Measurements from ENCODE around the gene MATN1. TPM values are rescaled to one million over a fixed set of nuclear protein-coding genes. Genes with fewer than 3 reads are reported as not detected.

The MATN1 gene
- total and polyA plus RNA-seq, 2 of the 4 experiments (the other 2 are of a cell fraction) = 0.27 TPM; not detected in 1

DNA sequence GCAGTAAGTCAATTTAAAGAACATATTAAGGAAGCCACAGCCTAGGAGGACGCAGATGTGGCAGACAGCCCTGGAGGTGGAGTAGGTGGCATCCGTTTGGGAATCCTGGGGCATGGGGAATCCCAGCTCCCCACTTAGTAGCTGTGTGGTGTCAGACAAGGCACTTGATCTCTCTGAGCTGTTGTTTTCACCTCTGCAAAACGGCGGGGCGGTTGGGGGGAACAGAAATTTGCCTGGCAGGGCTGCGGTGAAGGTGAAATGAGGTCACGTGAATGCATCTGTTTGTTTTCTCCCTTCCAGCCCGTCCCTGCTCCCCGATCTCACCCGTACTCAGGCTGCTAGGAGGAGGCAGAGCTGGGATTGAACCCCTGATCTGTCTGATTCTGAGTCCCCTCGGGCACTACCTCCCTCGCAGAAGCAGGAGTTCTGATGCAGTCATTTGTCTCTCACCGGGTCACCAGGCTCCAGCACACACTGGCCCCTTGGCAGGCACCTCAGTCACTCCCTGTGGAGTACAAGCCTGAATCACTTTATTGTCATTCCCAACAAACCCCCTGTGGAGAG is 36.4 kb upstream of the MATN1 start:
- no peak overlapping the region for H3K9ac ChIP-seq (ENCODE audit: low read depth, low read length)
- no peak overlapping the region for H2BK15ac ChIP-seq (ENCODE audit: low read depth, low read length)
- H3K4me3 ChIP-seq (ENCODE audit: insufficient read depth, low read depth, low read length) = no peak overlapping the region
- H3K27me3 ChIP-seq (ENCODE audit: control insufficient read depth, insufficient read depth, low read length) = peaks cover 1% of the 10 kb centered on the region; the same call in 1 of the 2 replicates
- TF ChIP-seq, protein P1, sequence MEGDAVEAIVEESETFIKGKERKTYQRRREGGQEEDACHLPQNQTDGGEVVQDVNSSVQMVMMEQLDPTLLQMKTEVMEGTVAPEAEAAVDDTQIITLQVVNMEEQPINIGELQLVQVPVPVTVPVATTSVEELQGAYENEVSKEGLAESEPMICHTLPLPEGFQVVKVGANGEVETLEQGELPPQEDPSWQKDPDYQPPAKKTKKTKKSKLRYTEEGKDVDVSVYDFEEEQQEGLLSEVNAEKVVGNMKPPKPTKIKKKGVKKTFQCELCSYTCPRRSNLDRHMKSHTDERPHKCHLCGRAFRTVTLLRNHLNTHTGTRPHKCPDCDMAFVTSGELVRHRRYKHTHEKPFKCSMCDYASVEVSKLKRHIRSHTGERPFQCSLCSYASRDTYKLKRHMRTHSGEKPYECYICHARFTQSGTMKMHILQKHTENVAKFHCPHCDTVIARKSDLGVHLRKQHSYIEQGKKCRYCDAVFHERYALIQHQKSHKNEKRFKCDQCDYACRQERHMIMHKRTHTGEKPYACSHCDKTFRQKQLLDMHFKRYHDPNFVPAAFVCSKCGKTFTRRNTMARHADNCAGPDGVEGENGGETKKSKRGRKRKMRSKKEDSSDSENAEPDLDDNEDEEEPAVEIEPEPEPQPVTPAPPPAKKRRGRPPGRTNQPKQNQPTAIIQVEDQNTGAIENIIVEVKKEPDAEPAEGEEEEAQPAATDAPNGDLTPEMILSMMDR (conservative IDR thresholded peaks at IDR 0.05; ENCODE audit: low read depth, low read length) = no peak
- TF ChIP-seq CHD1 (IDR thresholded peaks at IDR 0.05; ENCODE audit: low read depth, low read length) (no peak), RCOR1 (IDR thresholded peaks at IDR 0.05; ENCODE audit: insufficient replicate concordance, low read length) (no peak)
- TF ChIP-seq, protein P2, sequence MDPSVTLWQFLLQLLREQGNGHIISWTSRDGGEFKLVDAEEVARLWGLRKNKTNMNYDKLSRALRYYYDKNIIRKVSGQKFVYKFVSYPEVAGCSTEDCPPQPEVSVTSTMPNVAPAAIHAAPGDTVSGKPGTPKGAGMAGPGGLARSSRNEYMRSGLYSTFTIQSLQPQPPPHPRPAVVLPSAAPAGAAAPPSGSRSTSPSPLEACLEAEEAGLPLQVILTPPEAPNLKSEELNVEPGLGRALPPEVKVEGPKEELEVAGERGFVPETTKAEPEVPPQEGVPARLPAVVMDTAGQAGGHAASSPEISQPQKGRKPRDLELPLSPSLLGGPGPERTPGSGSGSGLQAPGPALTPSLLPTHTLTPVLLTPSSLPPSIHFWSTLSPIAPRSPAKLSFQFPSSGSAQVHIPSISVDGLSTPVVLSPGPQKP (IDR thresholded peaks at IDR 0.05; ENCODE audit: borderline replicate concordance, low read depth, low read length) = no peak
- no peak overlapping the region for H3K14ac ChIP-seq (replicated peaks; ENCODE audit: low read depth, low read length)
- no peaks in the 10 kb centered on the region for H3K79me1 ChIP-seq (ENCODE audit: low read depth in 1 of 2, low read length in 2 of 2)
- no peak overlapping the region for H3K18ac ChIP-seq (ENCODE audit: low read depth, low read length)
- no peak overlapping the region for H3K23ac ChIP-seq (ENCODE audit: low read depth, low read length)
- ATAC-seq (ENCODE audit: low read depth) (no peak), DNase-seq (no peak)
- no peak overlapping the region for H4K5ac ChIP-seq (ENCODE audit: low read depth, low read length)
- H2AK9ac ChIP-seq (replicated peaks; ENCODE audit: low read depth, low read length, poor library complexity) = no peak overlapping the region
- POLR2A ChIA-PET (ENCODE audit: unreplicated experiment) = no interaction called here
- H3K4me2 ChIP-seq (ENCODE audit: low read depth, low read length) = no peak overlapping the region
- H2BK120ac ChIP-seq (ENCODE audit: low read depth, low read length) = no peak overlapping the region
- WGBS, 2 experiments (ENCODE audit: extremely low coverage in 2 of 2, insufficient read length in 1 of 2) = 75% methylated on average over 9 of the region's 13 CpGs; no CpG with 5 or more reads in 1 of the 2 experiments
- CTCF ChIA-PET = interaction anchor here (1.3 kb wide), 1 partner anchor 13 kb away, joined by 3 read pairs; no protein-coding TSS in a partner anchor
- H3K9me1 ChIP-seq (ENCODE audit: insufficient read depth, low read length) = peaks cover 7% of the 10 kb centered on the region; the same call in 1 of the 2 replicates
- no peak overlapping the region for H3K4ac ChIP-seq (ENCODE audit: low read depth, low read length)
- intact Hi-C loops (cut with micrococcal nuclease) (no loop called here), dilution Hi-C loops (cut with HindIII; ENCODE audit: low sequenced_read_pairs, unreplicated experiment) (no loop called here), in situ Hi-C loops (cut with MboI; ENCODE audit: low sequenced_read_pairs) (loop anchor here (5.0 kb wide), 1 partner anchor 37 kb away; the partner anchor contains the start of gene MATN1)
- no peak overlapping the region for H2BK5ac ChIP-seq (ENCODE audit: low read depth, low read length, poor library complexity, severe bottlenecking)
- H4K8ac ChIP-seq (ENCODE audit: low read depth in 2 of 2, low read length in 2 of 2) = no peak overlapping the region
- no peak overlapping the region for H4K91ac ChIP-seq (ENCODE audit: insufficient read depth, low read depth, low read length)
- no peaks in the 10 kb centered on the region for H3K36me3 ChIP-seq (ENCODE audit: control insufficient read depth, insufficient read depth, low read length)
- no peak overlapping the region for H3K27ac ChIP-seq (ENCODE audit: insufficient read depth, low read length)
- H3K4me1 ChIP-seq (ENCODE audit: control insufficient read depth, insufficient read depth, low read length) = peaks cover 15% of the 10 kb centered on the region
- no peak overlapping the region for H2BK20ac ChIP-seq (ENCODE audit: low read depth, low read length)
- no peaks in the 10 kb centered on the region; the same call in 1 of the 2 replicates for H3K9me3 ChIP-seq (ENCODE audit: control insufficient read depth, insufficient read depth, low read length)
- no peaks in the 10 kb centered on the region; the same call in 1 of the 2 replicates for H4K20me1 ChIP-seq (ENCODE audit: insufficient read depth, low read length)
- H2AK5ac ChIP-seq (ENCODE audit: low read depth, low read length) = no peak overlapping the region
- no peak overlapping the region for H3K56ac ChIP-seq (ENCODE audit: extremely low read depth, insufficient read depth, low read length)
- no TSS peak for BruUV-seq (replicated peaks)
- no peak overlapping the region for H2AFZ ChIP-seq (replicated peaks; ENCODE audit: low read length, poor library complexity)

Data from IMR-90 (cell line).